COLO829 (cell line): ENCODE data around the gene COL13A1.
A peak's percentile ranks its signal among the peaks of the same experiment; 100 is the strongest.

Experiments used
- DNase-seq: peaks from one replicate; pipeline ENCODE4 v3.0.0; 2012; ENCODE audit warnings: low spot score

The COL13A1 gene

DNA sequence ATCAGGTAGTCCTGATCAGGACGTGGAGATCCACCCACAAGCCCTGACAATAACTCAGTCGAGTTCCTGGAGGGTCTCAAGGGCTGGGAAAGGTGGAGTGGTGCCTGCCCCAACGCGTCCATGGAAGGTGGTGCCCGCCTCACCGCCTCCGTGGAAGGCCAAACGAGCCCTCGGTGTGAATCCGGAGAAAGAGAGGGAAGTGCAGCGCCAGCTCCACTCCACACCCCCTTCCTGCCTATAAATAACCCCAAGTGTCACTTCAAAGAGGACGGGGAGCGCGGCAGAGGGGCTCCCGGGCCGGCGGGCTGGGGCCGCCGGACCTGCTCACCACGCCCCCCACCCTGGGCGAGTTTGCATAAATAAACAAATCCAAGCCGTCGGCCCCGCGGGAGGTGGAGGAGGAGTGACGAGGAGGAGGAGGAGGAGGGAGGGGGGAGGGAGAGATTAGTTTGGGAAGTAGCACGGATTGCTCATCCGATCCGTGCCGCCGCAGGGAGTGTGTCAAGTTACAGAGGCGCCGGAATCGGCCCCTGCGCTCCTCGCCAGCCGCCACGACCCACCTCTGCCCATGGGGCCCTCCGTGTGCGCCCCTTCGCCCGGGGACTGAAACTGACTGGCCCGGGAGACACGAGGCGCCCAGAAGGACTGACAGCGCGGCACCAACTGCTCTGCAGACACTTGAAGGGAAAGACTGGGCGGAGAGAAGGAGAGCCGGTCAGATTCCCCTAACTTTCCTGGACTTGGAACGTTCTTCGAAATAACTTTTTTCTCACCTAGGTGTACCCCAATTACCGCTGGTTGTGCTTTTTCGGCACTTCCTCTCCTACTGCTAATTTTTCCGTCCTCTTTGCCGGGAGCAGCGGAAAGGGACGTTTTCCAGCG lies at the start of gene COL13A1:
TSS of gene COL13A1 (plus strand) at position 473 of the 882 bp plus-strand sequence. CDS start 518 bp downstream, outside the sequence.
- no peak for DNase-seq

DNA sequence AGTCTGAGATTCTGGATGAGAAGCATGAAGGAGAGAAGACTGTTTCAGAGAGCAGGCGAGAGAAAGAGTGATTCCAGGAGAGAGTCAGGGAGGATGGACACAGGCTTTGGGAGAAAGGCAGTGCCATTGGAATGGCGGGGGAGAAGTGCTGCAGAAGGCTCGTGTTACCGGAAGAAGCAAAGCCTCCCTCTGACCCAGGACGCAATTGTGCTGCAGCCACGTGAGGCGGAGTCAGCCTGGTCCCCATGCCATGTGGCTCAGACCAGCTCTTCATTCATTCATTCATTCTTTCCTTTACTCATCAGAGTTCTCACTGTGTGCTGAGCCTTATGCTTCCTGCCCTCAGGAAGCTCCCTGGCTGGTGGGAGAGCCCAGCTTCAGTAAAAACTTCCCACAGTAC lies 49.2 kb upstream of the COL13A1 start:
- no peak for DNase-seq

DNA sequence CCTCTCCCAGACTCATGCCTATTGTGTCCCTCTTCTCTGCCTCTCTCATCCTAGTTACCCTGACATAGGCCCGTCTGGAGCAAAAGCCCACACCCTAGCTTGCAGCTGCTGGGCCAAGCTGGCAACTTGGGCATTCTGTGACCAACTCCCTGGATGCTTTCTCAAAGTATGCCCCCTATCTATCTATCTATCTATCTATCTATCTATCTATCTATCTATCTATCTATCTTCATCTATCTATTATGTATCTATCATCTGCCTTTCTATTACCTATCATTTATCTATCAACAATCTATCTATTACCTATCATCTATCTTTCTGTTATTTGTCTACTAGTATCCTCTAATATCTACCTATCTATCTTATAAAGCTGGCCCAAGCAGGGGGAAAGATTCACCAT lies 45.4 kb upstream of the COL13A1 start:
- DNase-seq: no peak

DNA sequence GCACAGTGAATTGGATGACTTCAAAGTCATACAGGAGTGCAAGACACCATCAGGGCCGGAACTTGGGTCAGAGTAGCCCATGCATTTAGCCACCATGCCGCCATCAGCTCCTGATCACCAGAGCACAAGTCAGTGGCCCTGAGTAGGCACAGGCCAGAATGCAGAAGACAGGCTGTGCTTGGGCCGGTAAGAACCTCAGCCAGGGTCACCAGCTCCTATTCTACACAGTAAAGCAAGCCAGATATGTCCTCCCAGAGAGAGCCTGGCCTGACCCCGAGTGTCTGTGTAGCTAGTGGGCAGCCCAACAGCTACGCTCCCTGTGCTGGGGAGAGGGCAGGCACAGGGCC lies 44.5 kb upstream of the COL13A1 start:
- DNase-seq: no peak

DNA sequence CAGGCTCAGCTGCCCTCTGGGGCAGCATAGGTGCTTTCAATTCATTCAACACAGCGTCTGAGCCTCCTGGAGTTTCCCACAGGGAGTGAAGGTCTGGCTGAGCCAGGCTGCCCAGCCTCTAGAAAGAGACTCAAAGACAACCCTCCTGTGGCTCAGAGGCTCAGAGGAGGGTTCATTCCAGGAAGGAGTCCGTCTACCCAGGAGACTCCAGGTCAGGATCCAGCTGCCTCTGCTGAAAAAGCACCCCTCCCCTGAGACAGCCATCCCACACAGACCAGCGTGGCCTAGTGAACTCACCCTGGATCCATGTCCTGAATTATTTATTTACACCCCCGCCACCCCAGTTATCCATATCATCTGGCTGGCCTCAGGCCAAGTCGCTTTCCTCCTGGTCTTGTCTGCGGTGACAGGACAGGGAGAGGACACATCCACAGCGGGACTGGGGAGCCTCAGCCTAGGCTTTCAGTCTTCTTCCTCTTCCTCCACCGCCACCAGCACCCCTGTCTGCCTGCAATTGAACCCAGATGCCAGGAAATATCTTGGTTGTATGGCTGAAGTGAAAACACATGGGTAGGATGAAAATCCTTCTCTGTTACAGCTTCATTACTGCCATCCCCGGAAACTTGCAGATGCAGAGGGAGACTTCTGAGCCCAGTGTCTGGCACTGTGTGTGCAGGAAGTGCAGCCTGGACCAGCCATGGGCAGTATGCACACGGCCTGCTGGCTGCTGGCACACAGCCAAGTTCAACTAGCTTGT lies 44.0 kb upstream of the COL13A1 start:
- no peak for DNase-seq

DNA sequence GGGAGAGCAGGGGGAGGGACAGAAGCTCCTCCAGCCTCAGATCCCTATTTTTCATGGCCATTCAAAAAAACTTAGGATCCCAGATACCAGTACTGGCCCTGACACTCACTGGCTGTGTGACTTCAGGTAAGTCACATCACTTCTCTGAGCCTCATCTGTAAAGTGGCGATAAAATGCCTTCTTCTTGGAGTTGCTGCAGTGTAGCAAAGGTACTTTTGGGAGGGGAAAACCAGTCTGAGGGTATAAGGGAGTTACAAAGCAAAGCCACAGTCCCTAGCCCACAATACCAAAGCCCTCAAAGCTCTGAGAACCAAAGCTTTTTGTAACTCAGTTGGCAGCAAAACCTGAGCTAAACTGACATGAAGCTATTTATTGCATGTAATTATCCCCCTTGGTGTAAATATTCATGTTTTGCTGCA lies 43.4 kb upstream of the COL13A1 start:
- DNase-seq: no peak

DNA sequence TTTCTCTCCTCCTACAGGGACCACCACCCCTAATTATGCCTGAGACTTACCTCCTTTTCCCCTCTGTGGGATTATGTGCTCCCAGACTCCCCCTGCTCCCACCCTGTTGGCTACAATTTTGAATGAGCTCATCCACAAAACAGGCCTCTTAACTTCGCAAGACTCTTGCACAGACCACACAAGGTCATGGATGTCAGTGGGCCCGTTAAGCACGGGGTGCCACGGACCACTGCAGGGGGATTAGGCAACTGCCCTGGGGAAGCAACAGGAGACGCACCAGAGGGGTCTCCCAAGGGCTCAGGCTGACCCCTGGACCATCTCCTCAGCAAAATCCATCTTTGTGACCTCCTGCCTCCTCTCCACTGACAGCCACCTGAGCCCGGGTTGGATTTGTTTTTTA lies 42.1 kb upstream of the COL13A1 start:
- no peak for DNase-seq

DNA sequence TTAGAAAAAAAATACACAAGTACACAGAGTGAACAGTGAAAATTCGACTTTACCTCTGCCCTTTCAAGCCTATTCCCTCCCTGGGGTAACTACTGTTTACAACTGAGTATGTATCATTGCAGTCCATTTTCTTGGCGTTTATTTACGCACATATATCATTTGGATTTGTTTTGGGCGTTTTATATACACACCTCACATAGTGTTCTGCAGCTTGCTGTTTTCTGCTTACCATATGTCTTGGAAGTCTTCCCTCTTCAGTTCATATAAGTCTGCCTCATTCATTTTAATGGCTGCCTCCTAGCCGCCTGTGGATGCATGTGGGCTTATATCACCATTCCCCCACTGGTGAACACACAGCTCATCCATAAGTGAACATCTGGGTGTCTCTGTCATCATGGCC lies 41.6 kb upstream of the COL13A1 start:
- DNase-seq: no peak

DNA sequence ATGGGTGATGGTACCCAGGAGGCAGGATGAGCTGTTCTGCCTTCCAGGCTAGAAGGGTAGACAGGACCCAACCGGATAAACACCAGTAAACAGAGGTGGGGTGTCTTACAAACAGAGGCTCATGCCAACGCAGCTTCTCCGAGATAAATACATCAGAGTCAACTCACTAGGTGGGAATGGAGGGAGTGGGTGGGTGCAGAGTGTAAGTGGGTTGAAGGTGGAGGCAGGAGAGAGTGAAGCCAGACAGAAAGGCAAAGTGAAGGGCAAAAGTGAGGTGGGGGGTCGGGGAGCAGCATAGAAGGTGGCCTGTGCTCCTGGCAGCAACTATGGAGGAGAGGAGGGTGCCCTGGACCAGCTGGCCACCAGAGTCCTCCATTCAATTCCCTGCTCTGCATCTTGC lies 40.4 kb upstream of the COL13A1 start:
- no peak for DNase-seq

DNA sequence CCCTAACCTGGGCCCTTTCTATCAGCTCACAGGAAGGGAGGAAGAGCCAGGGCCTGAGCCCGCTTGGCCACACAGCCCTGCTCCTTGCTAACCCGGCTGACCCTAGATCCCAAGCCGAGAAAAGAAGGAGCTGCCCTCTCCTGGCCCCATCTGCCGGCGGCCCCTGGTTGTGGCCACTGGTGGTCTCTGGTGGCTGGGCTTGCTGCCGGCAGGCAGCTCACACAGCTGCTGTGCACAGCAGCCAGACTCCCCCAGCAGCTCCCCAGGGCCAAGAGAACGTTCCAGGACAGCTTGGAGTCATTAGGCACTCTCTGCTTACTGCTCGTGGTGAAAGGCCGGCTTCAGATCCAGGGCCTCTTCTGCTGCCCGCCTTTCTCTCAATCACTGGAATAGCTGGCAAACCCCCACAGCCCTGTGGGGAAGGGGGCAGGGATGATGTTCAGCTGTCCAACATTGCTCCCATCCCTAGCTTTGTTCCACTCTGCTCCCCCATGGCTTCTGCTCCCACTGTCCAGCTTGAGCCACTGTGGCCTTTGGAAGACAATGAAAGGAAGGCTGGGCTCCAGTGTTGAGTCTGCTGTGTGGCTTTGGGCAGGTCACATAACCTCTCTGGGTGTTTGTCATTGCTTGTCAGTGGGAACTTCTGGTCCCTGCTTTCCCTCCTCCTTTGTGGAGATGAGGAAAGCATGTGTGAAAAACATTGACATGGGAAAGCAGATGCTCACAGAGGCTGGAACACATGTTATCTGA lies 35.4 kb upstream of the COL13A1 start:
- no peak for DNase-seq

DNA sequence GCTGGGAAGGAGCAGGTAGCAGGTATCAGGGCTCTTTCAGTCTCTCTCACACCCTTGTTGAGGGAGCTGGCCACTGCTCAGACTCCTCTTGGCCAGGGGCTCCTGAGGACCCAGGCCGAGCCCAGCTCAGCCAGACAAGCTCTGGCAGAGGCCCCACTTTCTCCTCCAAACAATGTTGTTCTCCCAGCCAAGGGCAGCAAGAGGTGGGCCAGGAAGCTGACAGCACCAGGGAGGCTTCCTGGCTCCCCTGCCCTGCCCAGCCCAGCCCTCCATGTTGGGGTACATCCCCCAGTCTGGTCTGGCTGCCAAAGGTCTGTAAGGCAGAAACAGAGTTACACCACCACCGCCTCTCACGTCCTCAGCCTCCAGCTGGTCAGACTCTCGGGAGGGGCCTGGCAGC lies 33.9 kb upstream of the COL13A1 start:
- no peak for DNase-seq

DNA sequence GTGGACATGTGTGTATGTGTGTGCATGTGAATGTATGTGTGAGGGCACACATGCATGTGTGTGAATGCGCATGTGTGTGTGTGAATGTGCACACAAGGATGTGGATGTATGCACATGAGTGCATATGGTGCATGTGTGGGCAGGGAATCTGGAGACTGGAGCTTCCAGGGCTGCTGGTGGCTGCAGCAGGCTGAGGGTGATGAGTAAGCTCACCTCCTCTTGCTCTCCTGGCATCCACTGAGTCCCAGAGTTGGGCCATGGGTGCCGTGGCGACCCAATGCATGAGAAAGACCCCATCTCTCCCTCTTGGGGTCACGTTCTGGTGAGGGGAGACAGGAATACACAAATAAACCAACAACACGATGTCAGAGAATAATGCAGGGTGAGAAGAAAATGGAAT lies 33.3 kb upstream of the COL13A1 start:
- DNase-seq: no peak

DNA sequence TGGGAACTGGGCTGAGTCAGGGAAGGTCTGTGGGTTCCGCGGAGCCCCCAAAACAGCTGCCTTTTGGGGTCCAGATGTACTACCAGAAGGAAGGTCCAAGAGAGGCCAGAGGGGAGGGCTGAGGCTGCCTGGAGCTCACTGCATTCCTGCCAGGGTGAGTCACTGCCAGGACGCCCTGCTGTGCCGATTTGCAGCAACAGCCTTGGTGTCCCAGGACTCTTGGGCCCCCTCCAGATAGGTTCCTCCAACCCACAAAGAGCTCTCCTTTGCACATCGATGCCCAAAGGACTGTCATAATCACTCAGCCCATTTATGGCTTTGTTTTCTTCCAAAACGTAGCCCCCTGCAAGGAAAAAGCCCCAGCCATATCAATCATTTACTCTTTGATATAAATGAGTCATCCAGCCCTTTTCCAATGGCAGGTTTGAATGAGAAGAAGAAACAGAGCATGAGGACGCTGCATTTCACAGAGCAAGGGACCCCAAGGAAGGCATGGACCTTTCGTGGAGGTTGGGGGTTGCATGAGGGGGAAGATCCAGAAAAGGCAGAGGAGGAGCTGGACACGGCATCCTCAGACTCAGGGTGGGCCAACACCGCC lies 32.2 kb upstream of the COL13A1 start:
- DNase-seq: peak; percentile 51

DNA sequence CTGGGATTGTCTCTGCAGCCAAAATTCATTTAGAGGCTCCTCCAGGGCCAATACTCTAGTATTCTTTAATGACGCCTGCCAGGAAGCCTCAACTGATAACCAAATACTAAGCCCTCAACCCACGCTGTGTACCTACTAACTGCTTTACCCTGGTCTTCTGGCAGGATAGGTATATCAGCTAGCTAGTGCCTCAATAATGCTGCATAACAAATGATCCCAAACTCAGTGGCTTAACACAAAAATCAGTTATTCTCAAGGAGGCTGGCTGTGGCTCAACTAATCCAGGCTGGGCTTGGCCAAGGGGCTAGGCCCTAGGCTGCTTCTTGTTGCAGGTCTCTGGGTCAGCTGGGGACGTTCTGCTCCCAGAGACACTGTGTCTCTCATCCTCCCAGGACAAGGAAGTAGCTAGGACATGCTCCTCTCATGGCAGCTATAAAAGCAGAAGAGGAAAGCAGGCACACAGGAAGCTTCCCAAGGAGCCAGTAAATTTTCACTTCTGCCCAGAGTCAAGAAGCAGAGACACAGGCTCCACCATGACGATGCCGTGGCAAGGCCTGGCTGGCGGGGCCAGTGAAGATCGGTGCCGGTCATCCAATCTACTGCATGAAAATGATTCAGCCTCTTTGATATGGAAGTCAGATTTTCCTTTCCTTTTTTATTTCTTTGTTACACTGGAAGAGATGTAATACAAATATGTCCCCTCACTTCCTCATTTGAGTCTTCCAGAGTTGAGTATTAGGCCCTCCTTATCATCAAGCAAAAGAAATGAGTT lies 28.6 kb upstream of the COL13A1 start:
- DNase-seq: no peak

DNA sequence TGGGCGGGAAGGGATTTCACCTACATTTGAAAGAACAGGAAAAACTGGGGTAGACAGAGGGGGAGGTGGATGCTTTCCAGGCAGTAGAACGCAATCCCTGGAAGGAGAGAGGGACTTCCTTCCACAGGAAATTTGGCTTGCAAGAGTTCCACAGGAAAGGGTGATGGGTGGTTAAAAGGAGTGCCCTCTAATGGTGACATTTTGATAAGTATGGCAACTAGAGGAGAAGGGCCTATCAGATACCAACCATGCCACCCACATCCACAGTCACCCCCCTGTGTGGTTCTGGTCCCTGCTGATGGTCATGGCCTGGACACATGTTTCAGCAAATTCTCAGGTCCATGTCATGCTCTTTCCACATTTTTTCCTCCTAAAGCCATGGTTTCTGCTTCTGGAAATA lies 27.1 kb upstream of the COL13A1 start:
- DNase-seq: no peak

DNA sequence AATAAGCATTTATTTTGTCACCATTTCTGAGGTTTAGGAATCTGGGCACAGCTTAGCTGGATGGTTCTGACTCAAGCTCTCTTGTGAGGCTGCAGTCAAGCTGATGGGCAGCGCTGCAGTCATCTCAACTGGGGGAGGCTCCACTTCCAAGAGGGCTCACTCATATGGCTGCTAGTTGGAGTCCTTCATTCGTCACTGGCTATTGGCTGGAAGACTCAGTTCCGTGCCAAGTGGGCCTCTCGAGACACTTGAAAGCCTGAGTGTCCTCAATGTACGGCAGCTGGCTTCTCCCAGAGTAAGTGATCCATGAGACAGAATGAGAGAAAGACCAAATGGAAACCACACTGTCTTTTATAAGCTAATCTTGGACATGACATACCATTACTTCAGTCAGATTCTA lies 21.6 kb upstream of the COL13A1 start:
- no peak for DNase-seq

DNA sequence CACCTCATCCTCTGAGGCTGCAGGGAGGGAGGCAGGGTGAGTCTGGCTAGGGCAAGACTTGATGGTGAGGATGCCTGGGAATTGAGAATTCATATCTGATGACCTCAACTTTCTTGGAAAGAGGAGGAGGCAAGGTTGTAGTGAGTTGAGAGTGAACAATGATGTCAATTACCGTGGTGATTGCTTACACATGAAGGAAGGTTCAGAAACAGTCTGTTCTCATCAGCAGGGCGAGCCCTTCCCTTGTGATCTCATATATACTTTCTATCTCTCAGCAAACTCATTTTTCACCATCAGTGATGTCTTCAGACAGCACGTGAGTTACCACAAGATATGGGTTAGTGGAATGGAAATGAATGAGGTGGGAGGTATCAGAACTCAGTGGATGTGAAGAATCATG lies 20.1 kb upstream of the COL13A1 start:
- no peak for DNase-seq

DNA sequence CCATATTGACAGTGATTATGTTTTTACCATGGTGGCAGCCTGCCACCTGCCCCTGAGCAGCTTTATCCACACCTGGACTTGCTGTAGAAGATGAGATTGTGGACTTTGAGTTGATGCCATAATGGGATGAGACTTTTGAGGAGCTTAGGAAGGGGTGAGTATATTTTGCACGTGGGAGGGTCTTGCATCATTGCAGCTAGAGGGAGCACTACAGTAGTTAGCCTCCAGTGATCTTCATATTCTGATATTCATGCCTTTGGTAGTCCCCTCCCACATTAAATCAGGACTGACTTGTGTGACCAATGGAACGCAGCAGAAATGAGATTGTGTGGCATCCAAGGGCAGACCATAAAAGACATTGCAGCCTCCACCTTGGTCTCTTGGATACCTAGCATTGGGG lies 18.2 kb upstream of the COL13A1 start:
- no peak for DNase-seq

DNA sequence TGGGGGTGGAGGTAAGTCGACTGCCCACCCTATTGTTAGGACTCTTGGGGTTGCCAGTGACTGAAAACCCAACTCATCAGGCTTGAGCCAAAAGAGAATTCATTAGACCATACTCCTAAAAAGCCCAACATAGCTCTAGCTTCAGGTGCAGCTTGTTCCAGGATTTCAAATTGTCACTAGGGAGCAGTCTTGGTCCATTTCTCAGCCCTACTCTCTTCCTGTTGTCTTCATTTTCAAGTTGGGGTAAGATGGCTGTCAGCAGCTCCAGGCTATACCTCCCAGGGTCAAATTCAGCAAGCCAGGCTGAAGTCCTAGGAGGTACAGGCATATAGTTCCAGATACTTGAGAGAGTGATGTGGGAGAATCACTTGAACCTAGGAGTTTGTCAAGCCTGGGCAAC lies 14.9 kb upstream of the COL13A1 start:
- no peak for DNase-seq

DNA sequence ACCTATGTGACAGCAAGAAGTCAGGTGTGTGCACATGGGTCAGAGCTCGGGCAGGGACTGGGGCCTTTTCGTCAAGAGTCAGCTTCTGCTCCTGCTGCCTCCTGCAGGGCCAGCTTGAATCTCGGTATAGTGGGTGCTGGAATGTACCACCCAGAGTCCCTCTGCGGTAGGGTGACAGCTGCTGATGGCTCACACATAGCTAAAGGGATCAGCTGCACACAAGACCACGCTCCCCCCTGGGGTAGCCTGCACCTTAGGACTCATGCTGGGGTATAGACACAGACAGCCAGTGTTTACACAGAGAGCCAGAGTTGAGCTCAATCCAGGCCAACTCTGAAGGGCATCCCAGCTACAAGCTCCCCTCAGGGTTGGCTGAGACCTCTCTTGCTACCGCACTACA lies 14.0 kb upstream of the COL13A1 start:
- DNase-seq: no peak

DNA sequence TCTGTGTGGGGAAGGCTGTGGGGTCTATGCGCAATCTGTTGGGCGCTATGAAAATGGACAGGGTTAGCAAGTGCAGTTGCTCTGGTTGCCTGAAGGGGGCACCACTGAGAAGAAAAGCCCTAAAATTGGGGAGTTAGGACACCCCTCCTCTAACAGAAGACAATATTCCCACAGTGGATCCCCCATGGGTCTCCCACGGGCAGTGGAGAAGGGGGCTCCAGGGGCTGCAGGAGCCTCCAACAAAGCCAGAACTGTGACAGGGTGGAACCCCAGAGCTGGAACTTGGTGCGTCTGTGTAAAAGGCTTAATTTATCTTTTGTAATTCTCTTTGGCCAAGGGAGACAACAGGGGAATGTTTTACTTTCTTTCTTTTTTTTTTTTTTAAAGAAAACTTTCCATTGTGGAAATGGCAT lies 12.5 kb upstream of the COL13A1 start:
- DNase-seq: no peak

DNA sequence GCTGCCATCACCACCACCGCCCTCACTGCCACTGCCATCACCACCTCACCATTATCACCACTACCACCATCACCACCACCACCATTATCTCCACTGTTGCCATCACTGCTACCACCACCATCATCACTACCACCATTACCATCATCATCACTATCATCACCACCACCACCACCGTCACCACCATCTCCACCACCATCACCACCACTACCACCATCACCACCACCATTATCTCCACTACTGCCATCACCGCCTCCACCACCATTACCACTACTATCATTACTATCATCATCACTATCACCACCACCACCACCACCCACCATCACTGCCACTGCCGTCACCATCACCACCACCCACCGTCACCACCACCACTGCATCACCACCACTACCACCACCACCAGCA lies 9.9 kb upstream of the COL13A1 start:
- DNase-seq: no peak
